ENCODE results near the gene PARD3.

PARD3 gene

GRCh38 chr10:34737772-34738169 is 77.3 kb downstream of the PARD3 start:
- H3K36me3 ChIP-seq (ENCODE audit: low read depth), result no peaks in the 10 kb centered on the region
- no peaks in the 10 kb centered on the region for H3K27me3 ChIP-seq (ENCODE audit: insufficient read depth, poor library complexity, severe bottlenecking)
- H3K9me3 ChIP-seq (ENCODE audit: severe bottlenecking), result no peaks in the 10 kb centered on the region
- no peak overlapping the region for H3K4me3 ChIP-seq (ENCODE audit: severe bottlenecking)
- peaks cover 32% of the 10 kb centered on the region for H3K4me1 ChIP-seq (ENCODE audit: insufficient read depth, poor library complexity, severe bottlenecking)
- H3K27ac ChIP-seq (ENCODE audit: poor library complexity, severe bottlenecking), result no peak overlapping the region
- DNase-seq (ENCODE audit: low spot score), result no peak
- no peak for ATAC-seq (ENCODE audit: low read depth)
- no peak for TF ChIP-seq CTCF (IDR thresholded peaks at IDR 0.05; ENCODE audit: poor library complexity, severe bottlenecking)

- peaks cover 35% of the 10 kb centered on the region for H3K4me1 ChIP-seq (ENCODE audit: insufficient read depth, poor library complexity, severe bottlenecking)
- no peak for TF ChIP-seq CTCF (IDR thresholded peaks at IDR 0.05; ENCODE audit: poor library complexity, severe bottlenecking)
- no peak overlapping the region for H3K27ac ChIP-seq (ENCODE audit: poor library complexity, severe bottlenecking)
- ATAC-seq (ENCODE audit: low read depth) (no peak), DNase-seq (ENCODE audit: low spot score) (no peak)
- no peaks in the 10 kb centered on the region for H3K36me3 ChIP-seq (ENCODE audit: low read depth)
- H3K27me3 ChIP-seq (ENCODE audit: insufficient read depth, poor library complexity, severe bottlenecking), result no peaks in the 10 kb centered on the region
- no peaks in the 10 kb centered on the region for H3K9me3 ChIP-seq (ENCODE audit: severe bottlenecking)
- no peak overlapping the region for H3K4me3 ChIP-seq (ENCODE audit: severe bottlenecking)
Observed at GRCh38 chr10:34736976-34737771, 77.9 kb downstream of the PARD3 start.

DNA sequence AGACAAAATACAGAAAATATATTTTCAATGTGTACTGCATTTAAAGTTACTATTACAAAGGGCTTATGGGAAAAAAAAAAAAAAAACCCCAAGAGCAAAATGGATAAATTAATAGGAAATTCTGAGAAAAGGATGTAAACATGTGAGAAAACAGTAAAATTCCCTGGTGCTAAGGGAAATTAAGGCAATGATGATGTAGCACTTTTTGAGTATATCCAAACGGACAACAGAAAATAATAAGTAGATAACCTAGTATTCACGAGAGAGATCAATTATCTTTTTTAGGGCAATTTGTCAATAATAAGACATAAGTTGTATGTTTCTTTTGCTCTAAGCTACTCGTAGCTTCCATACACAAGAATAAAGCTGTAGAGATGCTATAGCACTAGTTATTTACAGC is 80.2 kb downstream of the PARD3 start:
- H3K4me1 ChIP-seq (ENCODE audit: insufficient read depth, poor library complexity, severe bottlenecking), result peaks cover 40% of the 10 kb centered on the region
- ATAC-seq (ENCODE audit: low read depth) (no peak), DNase-seq (ENCODE audit: low spot score) (no peak)
- H3K27me3 ChIP-seq (ENCODE audit: insufficient read depth, poor library complexity, severe bottlenecking), result no peaks in the 10 kb centered on the region
- no peaks in the 10 kb centered on the region for H3K9me3 ChIP-seq (ENCODE audit: severe bottlenecking)
- H3K27ac ChIP-seq (ENCODE audit: poor library complexity, severe bottlenecking), result peak overlapping the region; percentile 91
- no peak for TF ChIP-seq CTCF (IDR thresholded peaks at IDR 0.05; ENCODE audit: poor library complexity, severe bottlenecking)
- H3K4me3 ChIP-seq (ENCODE audit: severe bottlenecking), result no peak overlapping the region
- no peaks in the 10 kb centered on the region for H3K36me3 ChIP-seq (ENCODE audit: low read depth)

GRCh38 chr10:34732926-34733325 is 82.2 kb downstream of the PARD3 start:
- DNase-seq (ENCODE audit: low spot score) (no peak), ATAC-seq (ENCODE audit: low read depth) (peak; percentile 52; the same call in 1 of the 3 replicates)
- no peaks in the 10 kb centered on the region for H3K27me3 ChIP-seq (ENCODE audit: insufficient read depth, poor library complexity, severe bottlenecking)
- H3K36me3 ChIP-seq (ENCODE audit: low read depth), result no peaks in the 10 kb centered on the region
- H3K27ac ChIP-seq (ENCODE audit: poor library complexity, severe bottlenecking), result peak overlapping the region; percentile 91
- H3K9me3 ChIP-seq (ENCODE audit: severe bottlenecking), result no peaks in the 10 kb centered on the region
- TF ChIP-seq CTCF (IDR thresholded peaks at IDR 0.05; ENCODE audit: poor library complexity, severe bottlenecking), result peak; percentile 29
- no peak overlapping the region for H3K4me3 ChIP-seq (ENCODE audit: severe bottlenecking)
- peaks cover 37% of the 10 kb centered on the region for H3K4me1 ChIP-seq (ENCODE audit: insufficient read depth, poor library complexity, severe bottlenecking)
